GM19452 (cell line): ENCODE data around the gene KIR2DL1.
"Not testable (repeated sequence)": the region's sequence is repeated elsewhere in the genome, so short reads cannot be mapped to it uniquely, and the experiment has no call there.

Source experiments
- ATAC-seq: cut with Tn5 transposase; IDR thresholded peaks from one replicate; pipeline ENCODE4 v1.9.1; 2021; ENCODE audit not compliant: unreplicated experiment

The KIR2DL1 gene

DNA sequence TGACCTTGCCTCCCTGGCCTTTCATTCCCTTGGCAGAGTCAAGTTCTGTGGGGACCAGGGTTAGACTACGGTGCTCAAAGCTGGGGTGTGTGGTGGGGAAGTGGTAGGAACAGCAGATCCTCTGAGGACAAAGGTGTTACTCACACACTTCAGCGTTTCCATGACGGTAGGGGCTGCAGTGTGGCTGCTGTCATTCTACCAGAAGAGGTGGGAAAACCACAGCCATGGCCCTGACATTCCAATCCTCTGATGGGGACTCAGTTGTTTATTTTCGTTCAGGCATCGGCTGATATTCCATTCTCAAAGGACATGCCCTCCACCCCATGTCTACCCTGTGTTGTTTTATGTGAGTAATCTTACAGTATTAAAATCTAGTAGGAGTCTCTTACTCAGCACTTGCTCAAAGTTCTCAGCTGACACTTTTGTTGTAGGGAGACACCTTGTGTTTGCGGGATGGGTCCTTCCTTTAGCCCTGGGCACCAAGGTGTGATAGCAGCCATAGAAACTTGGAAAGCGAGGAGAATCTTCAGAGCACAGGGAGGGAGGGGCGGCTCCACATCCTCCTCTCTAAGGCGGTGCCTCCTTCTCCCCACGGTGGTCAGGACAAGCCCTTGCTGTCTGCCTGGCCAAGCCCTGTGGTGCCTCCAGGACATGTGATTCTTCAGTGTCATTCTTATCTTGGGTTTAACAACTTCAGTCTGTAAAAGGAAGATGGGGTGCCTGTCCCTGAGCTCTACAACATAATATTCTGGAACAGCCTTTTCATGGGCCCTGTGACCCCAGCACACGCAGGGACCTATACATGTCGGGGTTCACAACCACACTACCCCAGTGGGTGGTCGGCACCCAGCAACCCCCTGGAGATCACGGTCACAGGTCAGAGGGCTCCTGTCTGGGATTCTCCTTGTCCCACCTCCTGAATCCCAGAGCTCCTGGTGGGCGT, 1.7 kb downstream of the KIR2DL1 start:
- not testable (repeated sequence) for ATAC-seq

DNA sequence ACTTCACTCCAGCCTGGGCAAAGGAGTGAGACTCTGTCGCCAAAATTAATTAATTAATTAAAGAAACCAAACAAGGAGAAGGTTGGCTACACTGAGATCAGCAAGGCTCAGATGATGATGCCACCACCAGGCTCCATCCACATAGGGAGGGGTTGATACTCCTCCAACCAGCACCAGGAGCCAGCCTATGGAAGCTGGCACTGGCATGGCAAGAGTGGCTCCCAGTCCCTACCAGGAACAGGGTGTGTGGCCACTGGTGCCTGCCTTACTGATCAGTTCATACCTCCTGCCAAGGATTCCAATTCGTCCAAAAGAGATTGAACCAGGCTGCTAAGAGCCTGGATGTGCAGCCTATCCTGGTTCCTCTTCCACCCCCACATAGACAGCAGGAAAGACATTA, 3.1 kb downstream of the KIR2DL1 start:
- ATAC-seq, result not testable (repeated sequence)

DNA sequence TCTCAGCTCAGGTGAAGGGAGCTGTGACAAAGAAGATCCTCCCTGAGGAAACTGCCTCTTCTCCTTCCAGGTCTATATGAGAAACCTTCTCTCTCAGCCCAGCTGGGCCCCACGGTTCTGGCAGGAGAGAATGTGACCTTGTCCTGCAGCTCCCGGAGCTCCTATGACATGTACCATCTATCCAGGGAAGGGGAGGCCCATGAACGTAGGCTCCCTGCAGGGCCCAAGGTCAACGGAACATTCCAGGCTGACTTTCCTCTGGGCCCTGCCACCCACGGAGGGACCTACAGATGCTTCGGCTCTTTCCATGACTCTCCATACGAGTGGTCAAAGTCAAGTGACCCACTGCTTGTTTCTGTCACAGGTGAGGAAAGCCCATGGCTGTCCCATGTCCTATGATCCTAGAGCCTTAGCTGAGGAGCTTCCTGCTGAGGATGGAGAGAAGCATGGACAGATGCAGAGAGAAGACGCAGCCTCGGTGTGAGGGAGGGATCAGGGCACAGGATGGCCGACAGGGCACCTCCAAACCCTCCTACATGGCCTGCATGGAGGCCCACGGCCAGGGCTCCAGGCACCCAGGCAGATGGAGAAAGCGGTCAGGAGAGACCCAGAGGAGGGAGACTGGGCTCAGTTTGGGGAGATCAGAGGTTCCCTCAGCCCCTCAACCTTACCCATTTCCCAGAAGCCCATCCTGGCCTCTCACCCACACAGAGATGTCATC, 5.7 kb downstream of the KIR2DL1 start:
- not testable (repeated sequence) for ATAC-seq

DNA sequence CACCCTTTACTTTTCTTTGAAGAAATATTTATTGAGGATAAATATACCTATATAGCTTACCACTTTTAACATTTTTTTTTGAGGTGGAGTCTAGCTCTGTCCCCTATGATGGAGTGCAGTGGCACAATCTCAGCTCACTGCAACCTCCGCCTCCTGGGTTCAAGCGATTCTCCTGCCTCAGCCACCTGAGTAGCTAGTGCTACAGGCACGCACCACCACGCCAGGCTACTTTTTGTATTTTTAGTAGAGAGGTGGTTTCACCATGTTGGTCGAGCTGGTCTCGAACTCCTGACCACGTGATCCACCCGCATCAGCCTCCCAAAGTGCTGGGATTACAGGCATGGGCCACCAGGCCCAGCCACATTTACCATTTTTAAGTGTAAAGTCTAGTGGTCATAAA, 6.2 kb downstream of the KIR2DL1 start:
- not testable (repeated sequence) for ATAC-seq

DNA sequence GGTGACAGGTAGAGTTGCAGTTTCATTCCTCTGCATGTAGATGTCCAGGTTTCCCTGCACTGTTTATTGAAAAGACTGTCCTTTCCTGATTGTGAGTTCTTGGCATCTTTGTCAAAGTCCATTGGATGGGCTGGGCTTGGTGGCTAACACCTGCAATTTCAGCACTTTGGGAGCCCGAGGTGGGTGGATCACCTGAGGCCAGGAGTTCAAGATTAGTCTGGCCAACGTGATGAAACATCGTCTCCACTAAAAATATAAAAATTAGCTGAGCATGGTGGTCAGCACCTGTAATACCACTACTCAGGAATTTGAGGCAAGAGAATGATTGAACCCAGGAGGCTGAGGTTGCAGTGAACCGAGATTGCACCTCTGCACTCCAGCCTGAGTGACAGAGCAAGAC, 8.3 kb downstream of the KIR2DL1 start:
- ATAC-seq, result not testable (repeated sequence)

DNA sequence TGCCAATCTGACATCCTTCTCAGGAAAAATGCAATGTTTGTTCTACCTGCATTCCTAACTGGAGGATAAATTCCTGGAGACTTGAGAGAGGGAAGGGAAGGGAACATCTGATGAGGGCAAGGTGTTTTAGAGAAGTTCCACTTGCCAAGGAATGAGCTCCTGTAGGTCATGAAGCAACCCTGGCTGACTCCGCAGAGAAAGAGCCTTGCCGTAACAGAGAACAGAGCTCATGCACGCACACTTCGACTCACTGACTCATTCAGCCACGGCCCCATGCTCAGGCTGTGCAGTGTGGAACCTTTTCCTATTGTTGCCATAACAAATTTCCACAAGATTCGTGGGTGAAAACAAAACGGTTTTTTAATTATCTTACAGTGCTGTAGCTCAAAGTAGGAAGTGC, 9.3 kb downstream of the KIR2DL1 start:
- ATAC-seq, result not testable (repeated sequence)

DNA sequence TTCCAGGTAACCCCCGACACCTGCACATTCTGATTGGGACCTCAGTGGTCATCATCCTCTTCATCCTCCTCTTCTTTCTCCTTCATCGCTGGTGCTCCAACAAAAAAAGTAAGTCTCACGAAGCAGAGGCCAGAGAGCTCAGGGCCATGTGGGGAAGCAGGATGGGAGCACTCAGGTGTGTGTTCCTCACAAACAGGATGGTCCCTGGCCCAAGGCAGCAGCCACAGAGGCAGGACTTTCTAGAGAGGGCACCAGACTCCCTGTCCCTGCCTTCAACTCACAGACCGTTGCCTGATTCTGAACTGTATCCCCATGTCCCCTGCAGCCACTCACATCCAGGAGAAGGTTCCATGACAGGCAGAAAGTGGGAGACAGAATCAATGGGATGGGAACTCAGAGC, 13.3 kb downstream of the KIR2DL1 start:
- ATAC-seq, result not testable (repeated sequence)

DNA sequence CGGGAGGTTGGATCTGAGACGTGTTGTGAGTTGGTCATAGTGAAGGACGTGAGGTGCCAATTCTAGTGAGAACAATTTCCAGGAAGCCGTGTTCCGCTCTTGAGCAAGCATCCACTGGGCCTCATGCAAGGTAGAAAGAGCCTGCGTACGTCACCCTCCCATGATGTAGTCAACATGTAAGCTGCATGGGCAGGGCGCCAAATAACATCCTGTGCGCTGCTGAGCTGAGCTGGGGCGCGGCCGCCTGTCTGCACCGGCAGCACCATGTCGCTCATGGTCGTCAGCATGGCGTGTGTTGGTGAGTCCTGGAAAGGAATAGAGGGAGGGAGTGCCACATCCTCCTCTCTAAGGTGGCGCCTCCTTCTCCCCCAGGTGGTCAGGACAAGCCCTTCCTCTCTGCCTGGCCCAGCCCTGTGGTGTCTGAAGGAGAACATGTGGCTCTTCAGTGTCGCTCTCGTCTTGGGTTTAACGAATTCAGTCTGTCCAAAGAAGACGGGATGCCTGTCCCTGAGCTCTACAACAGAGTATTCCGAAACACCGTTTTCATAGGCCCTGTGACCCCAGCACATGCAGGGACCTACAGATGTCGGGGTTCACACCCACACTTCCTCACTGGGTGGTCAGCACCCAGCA, 16.6 kb downstream of the KIR2DL1 start:
- ATAC-seq, result not testable (repeated sequence)

DNA sequence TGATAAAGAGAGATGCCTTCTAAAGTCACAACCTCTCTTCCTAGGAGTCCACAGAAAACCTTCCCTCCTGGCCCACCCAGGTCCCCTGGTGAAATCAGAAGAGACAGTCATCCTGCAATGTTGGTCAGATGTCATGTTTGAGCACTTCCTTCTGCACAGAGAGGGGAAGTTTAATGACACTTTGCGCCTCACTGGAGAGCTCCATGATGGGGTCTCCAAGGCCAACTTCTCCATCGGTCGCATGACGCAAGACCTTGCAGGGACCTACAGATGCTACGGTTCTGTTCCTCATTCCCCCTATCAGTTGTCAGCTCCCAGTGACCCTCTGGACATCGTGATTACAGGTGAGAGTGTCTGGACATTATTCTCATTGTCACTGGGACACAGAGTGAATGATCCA, 18.6 kb downstream of the KIR2DL1 start:
- not testable (repeated sequence) for ATAC-seq

DNA sequence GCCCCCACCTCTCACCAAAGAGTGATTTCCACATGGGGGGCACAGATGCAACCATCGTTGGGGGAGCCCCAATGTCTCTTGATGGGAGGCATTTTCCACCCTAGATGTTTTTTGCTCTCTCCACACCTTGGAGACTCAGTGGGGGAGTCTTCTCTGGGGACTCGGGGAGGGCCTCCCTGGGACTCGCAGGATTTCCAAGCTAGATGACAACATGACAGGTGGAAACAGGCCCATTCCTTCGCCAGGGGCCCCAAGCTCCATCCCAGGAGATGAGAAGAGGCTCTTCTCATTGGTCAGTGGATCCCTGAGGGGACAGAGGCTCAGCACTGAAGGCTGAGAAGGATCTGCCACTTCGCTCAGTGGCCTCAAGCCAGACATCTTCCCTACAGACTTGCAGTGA, 21.1 kb downstream of the KIR2DL1 start:
- ATAC-seq, result no peak

DNA sequence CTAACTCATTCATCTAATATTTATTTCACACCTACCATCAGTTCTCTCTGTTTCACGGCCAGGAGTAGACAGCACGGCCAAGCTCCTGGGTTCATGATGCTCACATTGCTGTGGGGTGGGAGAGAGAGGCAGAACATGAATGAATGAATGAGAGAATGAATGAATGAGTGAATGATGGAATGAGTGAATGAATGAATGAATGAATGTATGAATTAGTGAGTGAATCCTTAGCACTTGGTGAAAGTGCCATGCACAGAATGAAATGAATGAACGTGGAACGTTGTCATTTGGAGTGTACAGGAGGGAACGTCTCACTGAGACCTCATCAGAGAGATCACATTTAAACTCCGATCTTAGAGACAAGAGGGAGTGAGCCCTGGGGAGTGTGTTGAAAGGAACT, 21.9 kb downstream of the KIR2DL1 start:
- ATAC-seq, result no peak

DNA sequence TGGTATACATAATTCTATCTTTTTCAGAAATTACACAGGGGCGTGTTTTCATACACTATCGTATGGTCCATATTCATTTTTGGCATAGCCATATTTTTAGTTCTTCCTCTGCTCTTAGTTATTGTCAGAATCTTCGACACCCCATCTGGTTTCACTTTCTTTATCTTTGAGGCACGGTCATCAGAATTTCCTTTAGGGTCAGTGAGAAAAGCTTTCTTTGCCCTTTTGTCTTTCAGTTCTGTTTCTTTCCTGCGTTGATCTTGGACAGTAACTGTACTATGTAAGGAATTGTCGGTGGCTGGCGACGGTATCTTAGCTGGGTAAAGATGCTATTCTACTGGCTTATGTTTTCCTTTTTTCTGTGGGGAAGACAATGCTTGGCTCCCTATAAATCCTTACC, 23.2 kb downstream of the KIR2DL1 start:
- ATAC-seq, result no peak

DNA sequence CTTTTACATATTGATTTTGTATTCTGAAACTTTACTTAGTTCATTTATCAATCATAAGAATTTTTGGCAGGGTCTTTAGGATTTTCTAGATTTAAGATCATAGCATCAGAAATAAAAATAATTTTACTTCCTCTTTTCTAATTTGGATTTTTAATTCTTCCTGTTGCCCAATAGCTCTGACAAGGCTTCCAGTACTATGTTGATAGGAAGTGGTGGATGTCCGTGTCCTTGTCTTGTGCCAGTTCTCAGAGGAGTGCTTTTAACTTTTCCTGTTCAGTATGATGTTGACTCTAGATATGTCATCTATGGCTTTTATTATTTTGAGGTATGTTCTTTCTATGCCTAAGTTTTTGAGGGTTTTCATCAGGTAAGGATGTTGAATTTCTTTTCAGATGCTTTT, 26.2 kb downstream of the KIR2DL1 start:
- ATAC-seq, result no peak

DNA sequence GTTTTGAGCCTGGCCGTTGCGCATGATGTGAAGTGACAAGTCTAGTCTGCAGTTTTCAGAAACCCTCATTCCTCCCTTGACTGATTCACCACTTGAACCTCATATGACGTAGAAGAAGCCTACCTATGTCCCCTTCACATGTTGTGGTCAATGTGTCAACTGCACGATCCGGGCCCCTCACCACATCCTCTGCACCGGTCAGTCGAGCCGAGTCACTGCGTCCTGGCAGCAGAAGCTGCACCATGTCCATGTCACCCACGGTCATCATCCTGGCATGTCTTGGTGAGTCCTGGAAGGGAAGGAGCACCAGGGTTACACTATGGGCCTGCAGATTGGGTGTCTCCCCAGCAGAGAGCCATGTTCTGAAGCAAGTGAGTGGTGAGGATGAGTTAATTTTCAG, 33.8 kb downstream of the KIR2DL1 start, which contains the start of gene KIR2DL4:
Gene KIR2DL4 (plus strand): TSS at position 201 of the 400 bp plus-strand sequence. CDS start 42 bp downstream, at position 243.
- ATAC-seq, result no peak

DNA sequence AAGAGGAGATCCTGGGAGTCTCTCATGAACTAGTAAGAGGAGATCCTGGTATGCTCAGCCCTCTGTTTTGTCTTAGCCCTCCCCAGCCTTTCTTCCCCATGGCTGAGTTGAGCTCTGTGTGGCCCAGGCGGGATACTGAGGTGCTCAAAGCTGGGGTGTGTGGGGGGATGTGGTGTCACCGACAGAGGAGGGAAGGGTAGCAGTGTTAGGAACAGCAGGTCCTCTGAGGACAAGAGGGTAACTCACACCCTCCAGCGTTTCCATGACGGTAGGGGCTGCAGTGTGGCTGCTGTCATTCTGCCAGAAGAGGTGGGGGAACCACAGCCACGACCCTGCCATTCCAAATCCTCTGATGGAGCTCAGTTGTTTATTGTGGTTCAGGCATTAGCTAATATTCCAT, 34.5 kb downstream of the KIR2DL1 start:
- no peak for ATAC-seq

DNA sequence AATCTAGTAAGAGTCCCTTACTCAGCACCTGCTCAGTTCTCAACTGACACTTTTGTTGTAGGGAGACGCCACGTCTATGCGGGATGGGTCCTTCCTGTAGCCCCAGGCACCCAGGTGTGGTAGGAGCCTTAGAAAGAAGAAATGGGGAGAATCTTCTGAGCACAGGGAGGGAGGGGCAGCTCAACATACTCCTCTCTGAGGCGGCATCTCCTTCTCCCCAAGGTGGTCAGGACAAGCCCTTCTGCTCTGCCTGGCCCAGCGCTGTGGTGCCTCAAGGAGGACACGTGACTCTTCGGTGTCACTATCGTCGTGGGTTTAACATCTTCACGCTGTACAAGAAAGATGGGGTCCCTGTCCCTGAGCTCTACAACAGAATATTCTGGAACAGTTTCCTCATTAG, 35.0 kb downstream of the KIR2DL1 start:
- no peak for ATAC-seq

DNA sequence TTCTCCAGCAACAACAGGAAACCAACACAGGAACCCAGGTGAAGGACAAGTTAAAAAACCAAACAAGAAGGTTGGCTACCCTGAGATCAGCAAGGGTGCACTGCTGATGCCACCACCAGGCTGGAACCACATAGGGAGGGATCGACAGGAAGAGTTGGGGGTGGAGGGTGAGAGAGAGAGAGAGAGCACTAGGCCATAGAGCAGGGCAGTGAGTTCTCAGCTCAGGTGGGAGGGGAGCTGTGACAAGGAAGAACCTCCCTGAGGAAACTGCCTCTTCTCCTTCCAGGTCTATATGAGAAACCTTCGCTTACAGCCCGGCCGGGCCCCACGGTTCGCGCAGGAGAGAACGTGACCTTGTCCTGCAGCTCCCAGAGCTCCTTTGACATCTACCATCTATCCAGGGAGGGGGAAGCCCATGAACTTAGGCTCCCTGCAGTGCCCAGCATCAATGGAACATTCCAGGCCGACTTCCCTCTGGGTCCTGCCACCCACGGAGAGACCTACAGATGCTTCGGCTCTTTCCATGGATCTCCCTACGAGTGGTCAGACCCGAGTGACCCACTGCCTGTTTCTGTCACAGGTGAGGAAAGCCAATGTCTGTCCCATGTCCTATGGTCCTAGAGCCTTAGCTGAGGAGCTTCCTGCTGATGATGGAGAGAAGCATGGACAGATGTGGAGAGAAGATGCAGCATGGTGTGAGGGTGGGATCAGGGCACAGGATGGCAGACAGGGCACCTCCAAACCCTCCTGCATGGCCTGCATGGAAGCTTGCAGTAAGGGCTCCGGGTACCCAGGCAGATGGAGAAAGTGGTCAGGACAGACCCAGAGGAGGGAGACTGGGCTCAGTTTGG, 36.3 kb downstream of the KIR2DL1 start:
- ATAC-seq, result no peak

DNA sequence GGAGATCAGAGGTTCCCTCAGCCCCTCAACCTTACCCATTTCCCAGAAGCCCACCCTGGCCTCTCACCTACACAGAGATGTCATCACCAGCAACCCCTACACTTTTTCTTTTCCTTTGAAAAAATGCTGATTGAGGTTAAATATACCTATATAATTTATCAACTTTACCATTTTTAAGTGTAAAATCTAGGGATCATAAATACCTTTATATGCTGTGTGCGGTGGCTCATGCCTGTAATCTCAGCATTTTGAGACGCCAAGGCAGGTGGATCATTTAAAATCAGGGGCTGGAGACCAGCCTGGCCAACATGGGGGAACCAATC, 36.9 kb downstream of the KIR2DL1 start:
- ATAC-seq, result no peak

DNA sequence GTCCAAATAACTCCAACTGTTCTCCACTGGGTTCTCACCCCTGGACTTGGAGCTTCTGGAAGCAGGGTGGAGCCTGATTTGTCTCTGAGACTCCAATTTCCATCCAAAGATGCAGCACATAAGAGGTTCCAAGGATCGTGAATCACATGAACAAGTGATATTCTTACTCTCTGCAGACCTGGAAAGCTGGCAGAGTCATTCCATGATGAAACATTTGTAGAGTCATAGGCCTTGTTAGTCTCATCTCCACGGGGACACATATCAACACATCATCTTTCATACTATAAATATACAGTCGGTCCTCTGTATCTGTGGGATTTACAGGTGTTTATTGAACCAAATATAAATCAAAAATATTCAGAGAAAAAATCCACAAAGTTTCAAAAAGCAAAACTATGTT, 45.0 kb downstream of the KIR2DL1 start:
- ATAC-seq, result not testable (repeated sequence)

DNA sequence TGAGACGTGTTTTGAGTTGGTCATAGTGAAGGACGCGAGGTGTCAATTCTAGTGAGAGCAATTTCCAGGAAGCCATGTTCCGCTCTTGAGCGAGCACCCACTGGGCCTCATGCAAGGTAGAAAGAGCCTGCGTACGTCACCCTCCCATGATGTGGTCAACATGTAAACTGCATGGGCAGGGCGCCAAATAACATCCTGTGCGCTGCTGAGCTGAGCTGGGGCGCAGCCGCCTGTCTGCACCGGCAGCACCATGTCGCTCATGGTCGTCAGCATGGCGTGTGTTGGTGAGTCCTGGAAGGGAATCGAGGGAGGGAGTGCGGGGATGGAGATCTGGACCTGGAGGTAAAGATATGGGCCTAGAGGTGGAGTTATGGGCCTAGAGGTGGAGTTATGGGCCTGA, 46.7 kb downstream of the KIR2DL1 start, which contains the start of gene KIR3DL1:
Gene KIR3DL1 (plus strand): TSS at position 218 of the 400 bp plus-strand sequence.
- not testable (repeated sequence) for ATAC-seq
